Measurements from ENCODE around the gene GSTM1. TPM values are rescaled to one million over a fixed set of nuclear protein-coding genes. Genes with fewer than 3 reads are reported as not detected.

The GSTM1 gene
- total and polyA plus RNA-seq, 2 of the 8 experiments (the other 6 are each of a cell fraction or from before 2014, with no cell fraction given), result 16.7 to 42.5 TPM

DNA sequence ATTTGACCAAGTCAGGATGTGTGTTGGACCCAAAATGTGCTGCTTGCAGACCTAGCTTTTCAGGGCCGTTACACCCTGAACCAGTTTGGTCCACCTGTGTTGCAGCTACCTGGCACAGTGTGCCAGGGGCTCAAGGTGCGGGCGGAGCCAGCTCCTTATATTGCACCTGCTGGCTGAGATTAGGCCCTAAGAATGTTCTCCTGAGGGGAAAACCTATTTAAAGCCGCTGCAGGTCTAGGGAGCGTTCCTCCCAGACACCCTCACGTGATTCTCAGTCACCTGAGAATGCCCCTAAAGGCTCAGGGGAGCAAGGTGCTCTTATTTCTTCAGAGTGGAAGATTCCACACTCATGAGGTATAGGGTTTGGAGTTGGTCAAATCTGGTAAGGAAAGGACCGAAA, 41.3 kb downstream of the GSTM1 start:
- no peak overlapping the region for H3K4me2 ChIP-seq (ENCODE audit: insufficient read depth in 1 of 2, low read depth in 2 of 2, low read length in 2 of 2)
- H3K27ac ChIP-seq (ENCODE audit: low read depth, low read length), result no peak overlapping the region
- no peak overlapping the region for H2AFZ ChIP-seq (ENCODE audit: low read length)
- ChIA-PET CTCF (ENCODE audit: partially characterized antibody) (interaction anchor here (1.4 kb wide), 2 partner anchors 10 to 49 kb away, joined by 3 read pairs; no protein-coding TSS in a partner anchor), POLR2A (ENCODE audit: partially characterized antibody) (interaction anchor here (1.0 kb wide), 1 partner anchor 10 kb away, joined by 5 read pairs; no protein-coding TSS in a partner anchor)
- no peaks in the 10 kb centered on the region for H3K4me1 ChIP-seq (replicated peaks in 1 of 4; ENCODE audit: control insufficient read depth in 3 of 4, insufficient read depth in 4 of 4, low read length in 3 of 4)
- TF ChIP-seq, protein P1, sequence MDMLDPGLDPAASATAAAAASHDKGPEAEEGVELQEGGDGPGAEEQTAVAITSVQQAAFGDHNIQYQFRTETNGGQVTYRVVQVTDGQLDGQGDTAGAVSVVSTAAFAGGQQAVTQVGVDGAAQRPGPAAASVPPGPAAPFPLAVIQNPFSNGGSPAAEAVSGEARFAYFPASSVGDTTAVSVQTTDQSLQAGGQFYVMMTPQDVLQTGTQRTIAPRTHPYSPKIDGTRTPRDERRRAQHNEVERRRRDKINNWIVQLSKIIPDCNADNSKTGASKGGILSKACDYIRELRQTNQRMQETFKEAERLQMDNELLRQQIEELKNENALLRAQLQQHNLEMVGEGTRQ (IDR thresholded peaks at IDR 0.05; ENCODE audit: low read length), result no peak
- TF ChIP-seq NANOG (IDR thresholded peaks at IDR 0.05; ENCODE audit: insufficient read depth, low read depth, low read length, poor library complexity, severe bottlenecking), result no peak
- no peak for TF ChIP-seq JUND (IDR thresholded peaks at IDR 0.05; ENCODE audit: low read length)
- no peak for TF ChIP-seq MAFK (IDR thresholded peaks at IDR 0.05; ENCODE audit: low read depth, low read length)
- TF ChIP-seq CHD2 (IDR thresholded peaks at IDR 0.05; ENCODE audit: low read length), result no peak
- TF ChIP-seq CREB1 (IDR thresholded peaks at IDR 0.05), result no peak
- TF ChIP-seq SIN3A (conservative IDR thresholded peaks at IDR 0.05 in 1 of 2, IDR thresholded peaks at IDR 0.05 in 1 of 2; ENCODE audit: low read depth in 1 of 2, low read length in 2 of 2), result no peak
- no peak for TF ChIP-seq TAF7 (optimal IDR thresholded peaks at IDR 0.05; ENCODE audit: borderline replicate concordance, low read depth, low read length)
- TF ChIP-seq POLR2A (IDR thresholded peaks at IDR 0.05; ENCODE audit: control extremely low read depth in 1 of 2, low read depth in 2 of 2, low read length in 2 of 2), result no peak
- no peak for TF ChIP-seq CBX5 (IDR thresholded peaks at IDR 0.05; ENCODE audit: low read depth, low read length)
- no peak for TF ChIP-seq CEBPB (IDR thresholded peaks at IDR 0.05; ENCODE audit: low read depth, low read length)
- no peak for TF ChIP-seq CHD1 (IDR thresholded peaks at IDR 0.05; ENCODE audit: low read depth, low read length)
- TF ChIP-seq, protein P2, sequence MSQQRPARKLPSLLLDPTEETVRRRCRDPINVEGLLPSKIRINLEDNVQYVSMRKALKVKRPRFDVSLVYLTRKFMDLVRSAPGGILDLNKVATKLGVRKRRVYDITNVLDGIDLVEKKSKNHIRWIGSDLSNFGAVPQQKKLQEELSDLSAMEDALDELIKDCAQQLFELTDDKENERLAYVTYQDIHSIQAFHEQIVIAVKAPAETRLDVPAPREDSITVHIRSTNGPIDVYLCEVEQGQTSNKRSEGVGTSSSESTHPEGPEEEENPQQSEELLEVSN (IDR thresholded peaks at IDR 0.05), result no peak
- H3K4ac ChIP-seq (replicated peaks; ENCODE audit: insufficient read length, low read depth, low read length), result no peak overlapping the region
- H3K18ac ChIP-seq (ENCODE audit: extremely low read depth, low read length), result no peak overlapping the region
- no peak overlapping the region for H4K8ac ChIP-seq (ENCODE audit: extremely low read depth, insufficient read depth, low read length)
- H3K23ac ChIP-seq (ENCODE audit: insufficient read length), result no peak overlapping the region
- H3K79me2 ChIP-seq (ENCODE audit: control insufficient read depth in 1 of 2, insufficient read depth in 2 of 2, low read length in 2 of 2), result no peaks in the 10 kb centered on the region
- H3K79me1 ChIP-seq (ENCODE audit: low read depth, low read length), result no peaks in the 10 kb centered on the region
- H2BK5ac ChIP-seq (ENCODE audit: low read depth, low read length), result no peak overlapping the region
- H2AK5ac ChIP-seq (ENCODE audit: low read depth, low read length), result no peak overlapping the region
- no peak overlapping the region for H2BK12ac ChIP-seq (ENCODE audit: low read depth, low read length)
- no peaks in the 10 kb centered on the region for H3K36me3 ChIP-seq (ENCODE audit: control insufficient read depth in 2 of 4, insufficient read depth in 4 of 4, low read length in 3 of 4)
- H4K5ac ChIP-seq (ENCODE audit: insufficient read length, low read depth, low read length), result no peak overlapping the region
- 95% methylated on average over 7 of the region's 7 CpGs; no CpG with 5 or more reads in 1 of the 2 experiments for WGBS, 2 experiments (ENCODE audit: extremely low coverage in 1 of 2, insufficient coverage in 1 of 2, insufficient read length in 1 of 2, insufficient replicate concordance in 2 of 2, low coverage in 1 of 2, low lambda C conversion rate in 2 of 2, missing lambda C conversion rate in 1 of 2)
- H4K91ac ChIP-seq (replicated peaks; ENCODE audit: insufficient read length, low read length), result no peak overlapping the region
- no peak overlapping the region for H2BK20ac ChIP-seq (ENCODE audit: low read length)
- no peak overlapping the region for H3K14ac ChIP-seq (ENCODE audit: insufficient read length)
- no peak overlapping the region for H2BK15ac ChIP-seq (ENCODE audit: low read length)
- H4K20me1 ChIP-seq (replicated peaks in 1 of 2; ENCODE audit: control insufficient read depth in 1 of 2, insufficient read depth in 2 of 2, low read length in 2 of 2), result no peaks in the 10 kb centered on the region
- no peak overlapping the region for H3K56ac ChIP-seq (replicated peaks; ENCODE audit: insufficient read length, low read depth, low read length)
- H2BK120ac ChIP-seq (replicated peaks; ENCODE audit: low read depth, low read length), result no peak overlapping the region
- no peaks in the 10 kb centered on the region for H3K23me2 ChIP-seq (ENCODE audit: low read depth, low read length)
- H3K9me3 ChIP-seq (ENCODE audit: insufficient read depth in 2 of 2, low read depth in 1 of 2, low read length in 1 of 2), result peaks cover 7% of the 10 kb centered on the region in 2 experiments
- H3K27me3 ChIP-seq (replicated peaks in 1 of 4; ENCODE audit: control insufficient read depth in 3 of 4, extremely low read depth in 1 of 4, insufficient read depth in 3 of 4, low read length in 3 of 4), result peaks cover 0 to 2% (median 0%) of the 10 kb centered on the region in 4 experiments; a peak in 1 of 7 replicates
- FAIRE-seq (no peak), DNase-seq (ENCODE audit: low read depth in 1 of 2, low spot score in 2 of 2) (no peak)
- no peak overlapping the region for H3K9ac ChIP-seq (replicated peaks in 1 of 4; ENCODE audit: extremely low read depth in 1 of 4, low read depth in 3 of 4, low read length in 3 of 4)
- no peak overlapping the region for H3K4me3 ChIP-seq (ENCODE audit: extremely low read depth in 1 of 4, insufficient read depth in 2 of 4, low read depth in 3 of 4, low read length in 4 of 4)
